ENCODE data around the gene COA5. TPM values are rescaled to one million over a fixed set of nuclear protein-coding genes. Genes with fewer than 3 reads are reported as not detected.
A peak's percentile ranks its signal among the peaks of the same experiment; 100 is the strongest.

The COA5 gene
- polyA plus RNA-seq, 1 of the 3 experiments (the other 2 are of a cell fraction) = 40.3 TPM

DNA sequence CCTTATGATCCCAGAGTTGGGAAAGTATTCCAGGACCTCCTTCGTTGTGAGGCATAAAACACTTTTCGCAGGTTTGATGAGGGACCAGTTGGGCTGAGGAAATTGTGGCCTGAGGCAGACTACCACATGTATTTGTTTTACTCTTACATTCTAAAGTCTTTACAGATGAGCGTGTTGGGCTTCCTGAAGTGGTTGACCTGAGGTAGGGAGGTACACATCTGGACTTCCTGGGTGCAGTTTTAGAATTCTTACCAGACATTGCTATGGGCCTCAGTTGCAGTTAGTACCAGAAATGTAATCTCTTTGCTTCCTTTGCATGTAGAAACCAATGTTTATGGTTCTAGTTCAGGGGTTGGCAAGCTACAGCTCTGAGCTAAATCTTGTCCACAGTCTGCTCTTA lies 48.7 kb downstream of the COA5 start:
- CTCF ChIA-PET = interaction anchor here (1.0 to 2.7 kb wide), 3 partner anchors 9 to 71 kb away, joined by 3 to 14 read pairs (median 3); no protein-coding TSS in a partner anchor
- POLR2A ChIA-PET = interaction anchor here (1.0 kb wide), 1 partner anchor 115 kb away, joined by 3 read pairs; the partner anchor contains the start of gene INPP4A
- H3K4me2 ChIP-seq = peak overlapping the region; percentile 64; the same call in 1 of the 2 replicates

DNA sequence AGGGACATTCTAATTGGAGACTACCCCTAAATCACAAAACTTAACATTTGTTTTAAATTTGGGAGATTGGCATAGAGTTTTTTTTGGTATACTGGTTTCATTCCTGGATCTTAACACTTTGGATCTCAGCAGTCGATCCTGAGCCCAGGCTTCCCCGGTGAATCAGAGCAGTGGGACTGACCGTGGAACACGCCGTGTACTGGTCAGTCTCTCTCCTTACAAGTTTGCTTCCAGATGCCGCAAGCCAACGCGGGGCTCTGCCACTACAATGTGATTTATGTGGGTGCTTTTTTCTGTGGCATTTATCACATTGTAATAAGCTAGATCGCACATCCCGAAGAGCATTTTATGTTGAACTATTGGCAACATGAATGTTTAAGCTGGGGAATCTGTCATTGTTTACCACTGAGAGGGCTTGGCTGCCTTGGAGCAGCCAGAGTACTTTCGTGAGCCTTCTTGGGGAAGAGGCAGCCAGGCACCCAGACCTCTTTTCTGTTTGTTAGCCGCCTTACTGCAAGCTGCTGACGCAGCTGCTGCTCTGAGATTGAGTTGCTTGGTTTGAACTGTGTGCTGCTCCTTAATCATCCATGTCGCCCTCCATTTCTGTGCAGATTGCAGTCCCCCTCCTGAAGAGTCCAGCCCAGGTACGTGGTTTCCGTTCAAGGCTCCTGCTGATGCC lies 49.3 kb downstream of the COA5 start:
- H3K27ac ChIP-seq (ENCODE audit: low read depth in 2 of 2, low read length in 1 of 2) = peak overlapping the region in 1 of 2 experiments; percentile 51; a peak in 1 of 4 replicates
- no peak overlapping the region for H3K9ac ChIP-seq
- DNase-seq = no peak

More for the DNA sequence above, 48.7 kb downstream of the COA5 start:
- no peaks in the 10 kb centered on the region for H3K79me2 ChIP-seq (ENCODE audit: insufficient read depth)
- 93% methylated on average over 3 of the region's 3 CpGs for WGBS (ENCODE audit: low lambda C conversion rate)
- DNase-seq = no peak
- peaks cover 8 to 43% of the 10 kb centered on the region in 2 experiments for H3K36me3 ChIP-seq (replicated peaks in 1 of 2; ENCODE audit: control insufficient read depth in 1 of 2, insufficient read depth in 2 of 2, low read length in 1 of 2)
- no peak overlapping the region for H3K4me3 ChIP-seq (ENCODE audit: low read depth in 2 of 2, low read length in 1 of 2)
- peak overlapping the region in 1 of 2 experiments; percentile 51; a peak in 1 of 4 replicates for H3K27ac ChIP-seq (ENCODE audit: low read depth in 2 of 2, low read length in 1 of 2)
- H3K27me3 ChIP-seq (ENCODE audit: insufficient read depth) = no peaks in the 10 kb centered on the region
- peaks cover 8% of the 10 kb centered on the region for H3F3A ChIP-seq (replicated peaks; ENCODE audit: insufficient read depth)
- no peak overlapping the region for H3K9ac ChIP-seq
- H3K4me1 ChIP-seq (ENCODE audit: control insufficient read depth in 1 of 2, insufficient read depth in 2 of 2, low read depth in 1 of 2, low read length in 1 of 2) = peaks cover 7 to 9% of the 10 kb centered on the region in 2 experiments; a peak in 2 of 4 replicates
- H4K20me1 ChIP-seq (ENCODE audit: insufficient read depth) = no peaks in the 10 kb centered on the region
- H3K9me3 ChIP-seq = no peaks in the 10 kb centered on the region
- H2AFZ ChIP-seq (ENCODE audit: low read depth) = no peak overlapping the region
- no peaks in the 10 kb centered on the region for H3K9me2 ChIP-seq
- no peak for TF ChIP-seq MXI1 (IDR thresholded peaks at IDR 0.05; ENCODE audit: low read depth, low read length)
- no peak for TF ChIP-seq GABPA (IDR thresholded peaks at IDR 0.05; ENCODE audit: low read depth)
- TF ChIP-seq TCF12 (IDR thresholded peaks at IDR 0.05) = no peak
- no peak for TF ChIP-seq NRF1 (IDR thresholded peaks at IDR 0.05; ENCODE audit: low read depth, low read length)
- no peak for TF ChIP-seq YY1 (IDR thresholded peaks at IDR 0.05; ENCODE audit: low read depth)
- TF ChIP-seq, protein P1, sequence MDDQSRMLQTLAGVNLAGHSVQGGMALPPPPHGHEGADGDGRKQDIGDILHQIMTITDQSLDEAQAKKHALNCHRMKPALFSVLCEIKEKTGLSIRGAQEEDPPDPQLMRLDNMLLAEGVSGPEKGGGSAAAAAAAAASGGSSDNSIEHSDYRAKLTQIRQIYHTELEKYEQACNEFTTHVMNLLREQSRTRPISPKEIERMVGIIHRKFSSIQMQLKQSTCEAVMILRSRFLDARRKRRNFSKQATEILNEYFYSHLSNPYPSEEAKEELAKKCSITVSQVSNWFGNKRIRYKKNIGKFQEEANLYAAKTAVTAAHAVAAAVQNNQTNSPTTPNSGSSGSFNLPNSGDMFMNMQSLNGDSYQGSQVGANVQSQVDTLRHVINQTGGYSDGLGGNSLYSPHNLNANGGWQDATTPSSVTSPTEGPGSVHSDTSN (IDR thresholded peaks at IDR 0.05) = no peak
- TF ChIP-seq FOSL2 (IDR thresholded peaks at IDR 0.05; ENCODE audit: borderline replicate concordance, low read depth) = no peak

More for the DNA sequence above, 49.3 kb downstream of the COA5 start:
- Histone ChIP-seq H2AFZ (ENCODE audit: low read depth) (no peak overlapping the region), H4K20me1 (ENCODE audit: insufficient read depth) (no peaks in the 10 kb centered on the region), H3K36me3 (replicated peaks in 1 of 2; ENCODE audit: control insufficient read depth in 1 of 2, insufficient read depth in 2 of 2, low read length in 1 of 2) (peaks cover 8 to 41% of the 10 kb centered on the region in 2 experiments), H3K9me2 (no peaks in the 10 kb centered on the region), H3K9me3 (no peaks in the 10 kb centered on the region), H3K27me3 (ENCODE audit: insufficient read depth) (no peaks in the 10 kb centered on the region), H3F3A (replicated peaks; ENCODE audit: insufficient read depth) (peaks cover 8% of the 10 kb centered on the region), H3K79me2 (ENCODE audit: insufficient read depth) (no peaks in the 10 kb centered on the region), H3K4me2 (no peak overlapping the region), H3K4me1 (ENCODE audit: control insufficient read depth in 1 of 2, insufficient read depth in 2 of 2, low read depth in 1 of 2, low read length in 1 of 2) (peaks cover 7 to 9% of the 10 kb centered on the region in 2 experiments; a peak in 2 of 4 replicates), H3K4me3 (ENCODE audit: low read depth in 2 of 2, low read length in 1 of 2) (no peak overlapping the region)
- 97% methylated on average over 16 of the region's 16 CpGs for WGBS (ENCODE audit: low lambda C conversion rate)
- TF ChIP-seq SIN3A (IDR thresholded peaks at IDR 0.05; ENCODE audit: borderline replicate concordance, low read depth, low read length) = no peak
- no peak for TF ChIP-seq SMC3 (IDR thresholded peaks at IDR 0.05; ENCODE audit: low read depth, low read length)
- TF ChIP-seq NRF1 (IDR thresholded peaks at IDR 0.05; ENCODE audit: low read depth, low read length) = no peak
- TF ChIP-seq MEF2A (IDR thresholded peaks at IDR 0.05; ENCODE audit: borderline replicate concordance, low read depth) = no peak
- TF ChIP-seq, protein P2, sequence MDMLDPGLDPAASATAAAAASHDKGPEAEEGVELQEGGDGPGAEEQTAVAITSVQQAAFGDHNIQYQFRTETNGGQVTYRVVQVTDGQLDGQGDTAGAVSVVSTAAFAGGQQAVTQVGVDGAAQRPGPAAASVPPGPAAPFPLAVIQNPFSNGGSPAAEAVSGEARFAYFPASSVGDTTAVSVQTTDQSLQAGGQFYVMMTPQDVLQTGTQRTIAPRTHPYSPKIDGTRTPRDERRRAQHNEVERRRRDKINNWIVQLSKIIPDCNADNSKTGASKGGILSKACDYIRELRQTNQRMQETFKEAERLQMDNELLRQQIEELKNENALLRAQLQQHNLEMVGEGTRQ (IDR thresholded peaks at IDR 0.05; ENCODE audit: borderline replicate concordance, low read depth, low read length) = no peak
- TF ChIP-seq, protein P3, sequence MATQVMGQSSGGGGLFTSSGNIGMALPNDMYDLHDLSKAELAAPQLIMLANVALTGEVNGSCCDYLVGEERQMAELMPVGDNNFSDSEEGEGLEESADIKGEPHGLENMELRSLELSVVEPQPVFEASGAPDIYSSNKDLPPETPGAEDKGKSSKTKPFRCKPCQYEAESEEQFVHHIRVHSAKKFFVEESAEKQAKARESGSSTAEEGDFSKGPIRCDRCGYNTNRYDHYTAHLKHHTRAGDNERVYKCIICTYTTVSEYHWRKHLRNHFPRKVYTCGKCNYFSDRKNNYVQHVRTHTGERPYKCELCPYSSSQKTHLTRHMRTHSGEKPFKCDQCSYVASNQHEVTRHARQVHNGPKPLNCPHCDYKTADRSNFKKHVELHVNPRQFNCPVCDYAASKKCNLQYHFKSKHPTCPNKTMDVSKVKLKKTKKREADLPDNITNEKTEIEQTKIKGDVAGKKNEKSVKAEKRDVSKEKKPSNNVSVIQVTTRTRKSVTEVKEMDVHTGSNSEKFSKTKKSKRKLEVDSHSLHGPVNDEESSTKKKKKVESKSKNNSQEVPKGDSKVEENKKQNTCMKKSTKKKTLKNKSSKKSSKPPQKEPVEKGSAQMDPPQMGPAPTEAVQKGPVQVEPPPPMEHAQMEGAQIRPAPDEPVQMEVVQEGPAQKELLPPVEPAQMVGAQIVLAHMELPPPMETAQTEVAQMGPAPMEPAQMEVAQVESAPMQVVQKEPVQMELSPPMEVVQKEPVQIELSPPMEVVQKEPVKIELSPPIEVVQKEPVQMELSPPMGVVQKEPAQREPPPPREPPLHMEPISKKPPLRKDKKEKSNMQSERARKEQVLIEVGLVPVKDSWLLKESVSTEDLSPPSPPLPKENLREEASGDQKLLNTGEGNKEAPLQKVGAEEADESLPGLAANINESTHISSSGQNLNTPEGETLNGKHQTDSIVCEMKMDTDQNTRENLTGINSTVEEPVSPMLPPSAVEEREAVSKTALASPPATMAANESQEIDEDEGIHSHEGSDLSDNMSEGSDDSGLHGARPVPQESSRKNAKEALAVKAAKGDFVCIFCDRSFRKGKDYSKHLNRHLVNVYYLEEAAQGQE (IDR thresholded peaks at IDR 0.05; ENCODE audit: low read depth, low read length) = no peak
- TF ChIP-seq TEAD4 (IDR thresholded peaks at IDR 0.05; ENCODE audit: borderline replicate concordance, insufficient read depth) = no peak
- ChIA-PET POLR2A (no interaction called here), CTCF (interaction anchor here (1.0 to 3.0 kb wide), 3 partner anchors 10 to 16 kb away, joined by 3 to 14 read pairs (median 9); no protein-coding TSS in a partner anchor)
